WTC11 (cell line): ENCODE data around the gene INPP5E.
A peak's percentile ranks its signal among the peaks of the same experiment; 100 is the strongest.

Experiments used
- CBFB ChIP-seq: sonication (generic); formaldehyde crosslinking; IDR thresholded peaks from 2 replicates; pipeline ENCODE4 v1.8.1; 2022; ENCODE audit warnings: mild to moderate bottlenecking, low read depth, missing genetic modification reagents
- CREB1 ChIP-seq: sonication (generic); formaldehyde crosslinking; IDR thresholded peaks from 2 replicates; pipeline ENCODE4 v1.8.0; 2023; ENCODE audit warnings: mild to moderate bottlenecking, missing genetic modification reagents
- ELF4 ChIP-seq: sonication (generic); formaldehyde crosslinking; IDR thresholded peaks from 2 replicates; pipeline ENCODE4 v1.8.1; 2022; ENCODE audit warnings: low read depth, mild to moderate bottlenecking, moderate library complexity, missing genetic modification reagents
- HMGXB4 ChIP-seq: sonication (generic); formaldehyde crosslinking; IDR thresholded peaks from 2 replicates; pipeline ENCODE4 v1.8.1; 2023; ENCODE audit warnings: mild to moderate bottlenecking, moderate library complexity, missing genetic modification reagents
- MXD4 ChIP-seq: fragments of 250-450 bp; sonication (Bioruptor Pico); IDR thresholded peaks from 2 replicates; pipeline ENCODE4 v1.8.0; 2021; ENCODE audit warnings: mild to moderate bottlenecking, moderate library complexity, borderline replicate concordance
- MYBL2 ChIP-seq: sonication (generic); formaldehyde crosslinking; IDR thresholded peaks from 2 replicates; pipeline ENCODE4 v1.8.1; 2023; ENCODE audit warnings: mild to moderate bottlenecking, moderate library complexity, missing genetic modification reagents
- NFYB ChIP-seq: sonication (generic); formaldehyde crosslinking; conservative IDR thresholded peaks from 2 replicates; pipeline ENCODE4 v1.8.0; 2022; ENCODE audit warnings: low read depth, missing genetic modification reagents
- RELA ChIP-seq: sonication (generic); formaldehyde crosslinking; IDR thresholded peaks from 2 replicates; pipeline ENCODE4 v1.8.1; 2022; ENCODE audit warnings: missing genetic modification reagents, mild to moderate bottlenecking, borderline replicate concordance
- TCF7 ChIP-seq: sonication (generic); formaldehyde crosslinking; IDR thresholded peaks from 2 replicates; pipeline ENCODE4 v1.8.0; 2022; ENCODE audit warnings: mild to moderate bottlenecking, low read depth, missing genetic modification reagents, moderate library complexity
- ZBTB21 ChIP-seq: sonication (generic); formaldehyde crosslinking; IDR thresholded peaks from 2 replicates; pipeline ENCODE4 v1.8.1; 2023; ENCODE audit warnings: mild to moderate bottlenecking, missing genetic modification reagents, borderline replicate concordance
- ZNF232 ChIP-seq: sonication (generic); formaldehyde crosslinking; IDR thresholded peaks from 2 replicates; pipeline ENCODE4 v1.8.0; 2022; ENCODE audit warnings: mild to moderate bottlenecking, missing genetic modification reagents
- TF ChIP-seq, protein P1 (sequence below): fragments of 200-600 bp; IDR thresholded peaks from 2 replicates; pipeline ENCODE4 v1.8.0; 2022; ENCODE audit warnings: antibody characterized with exemption
- TF ChIP-seq, protein P2 (sequence below): sonication (generic); formaldehyde crosslinking; IDR thresholded peaks from 2 replicates; pipeline ENCODE4 v1.8.1; 2023; ENCODE audit warnings: mild to moderate bottlenecking, missing genetic modification reagents, moderate library complexity

DNA sequence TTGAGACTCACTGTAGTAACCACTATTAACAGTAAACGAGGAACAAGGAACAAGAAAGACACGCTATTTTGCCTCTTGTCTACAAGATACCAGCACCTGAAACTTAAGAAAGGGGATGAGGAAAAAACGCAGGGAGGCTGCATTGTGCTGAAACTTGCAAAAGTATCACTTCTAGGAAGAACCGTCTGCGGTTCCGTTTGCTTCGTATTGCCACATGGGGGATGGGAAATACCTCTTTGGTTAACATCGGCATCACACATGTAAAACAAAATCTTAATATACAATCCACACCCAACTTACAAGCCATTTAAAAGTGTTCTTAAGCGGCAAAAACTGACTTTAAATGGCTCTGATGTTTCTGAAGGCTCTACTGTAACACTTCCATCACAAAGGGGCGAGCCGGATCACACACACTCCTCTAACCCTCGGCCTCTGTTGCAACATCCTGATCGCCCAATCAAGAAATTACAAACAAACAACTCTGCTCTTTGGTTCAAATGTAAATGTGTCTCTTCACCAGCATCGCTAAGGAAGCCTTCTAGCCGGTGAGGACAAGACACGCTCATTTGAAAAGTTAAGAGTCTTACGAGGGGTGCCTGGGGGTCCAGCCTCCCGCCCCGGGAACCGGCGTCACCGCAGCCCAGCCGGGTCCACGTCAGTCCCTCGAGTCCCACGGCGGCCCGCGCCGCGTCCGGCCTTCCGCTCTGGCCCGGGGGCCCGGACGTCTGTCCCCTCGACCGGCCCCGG is 42.6 kb upstream of the INPP5E start:
- no peak for TF ChIP-seq MXD4
- TF ChIP-seq HMGXB4 (CRISPR knock-in tag): no peak
- TF ChIP-seq, protein P1, sequence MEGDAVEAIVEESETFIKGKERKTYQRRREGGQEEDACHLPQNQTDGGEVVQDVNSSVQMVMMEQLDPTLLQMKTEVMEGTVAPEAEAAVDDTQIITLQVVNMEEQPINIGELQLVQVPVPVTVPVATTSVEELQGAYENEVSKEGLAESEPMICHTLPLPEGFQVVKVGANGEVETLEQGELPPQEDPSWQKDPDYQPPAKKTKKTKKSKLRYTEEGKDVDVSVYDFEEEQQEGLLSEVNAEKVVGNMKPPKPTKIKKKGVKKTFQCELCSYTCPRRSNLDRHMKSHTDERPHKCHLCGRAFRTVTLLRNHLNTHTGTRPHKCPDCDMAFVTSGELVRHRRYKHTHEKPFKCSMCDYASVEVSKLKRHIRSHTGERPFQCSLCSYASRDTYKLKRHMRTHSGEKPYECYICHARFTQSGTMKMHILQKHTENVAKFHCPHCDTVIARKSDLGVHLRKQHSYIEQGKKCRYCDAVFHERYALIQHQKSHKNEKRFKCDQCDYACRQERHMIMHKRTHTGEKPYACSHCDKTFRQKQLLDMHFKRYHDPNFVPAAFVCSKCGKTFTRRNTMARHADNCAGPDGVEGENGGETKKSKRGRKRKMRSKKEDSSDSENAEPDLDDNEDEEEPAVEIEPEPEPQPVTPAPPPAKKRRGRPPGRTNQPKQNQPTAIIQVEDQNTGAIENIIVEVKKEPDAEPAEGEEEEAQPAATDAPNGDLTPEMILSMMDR: no peak
- TF ChIP-seq, protein P2, sequence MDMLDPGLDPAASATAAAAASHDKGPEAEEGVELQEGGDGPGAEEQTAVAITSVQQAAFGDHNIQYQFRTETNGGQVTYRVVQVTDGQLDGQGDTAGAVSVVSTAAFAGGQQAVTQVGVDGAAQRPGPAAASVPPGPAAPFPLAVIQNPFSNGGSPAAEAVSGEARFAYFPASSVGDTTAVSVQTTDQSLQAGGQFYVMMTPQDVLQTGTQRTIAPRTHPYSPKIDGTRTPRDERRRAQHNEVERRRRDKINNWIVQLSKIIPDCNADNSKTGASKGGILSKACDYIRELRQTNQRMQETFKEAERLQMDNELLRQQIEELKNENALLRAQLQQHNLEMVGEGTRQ: no peak
- no peak for TF ChIP-seq ZBTB21
- no peak for TF ChIP-seq ZNF232 (CRISPR knock-in tag)
- TF ChIP-seq CREB1 (CRISPR knock-in tag): no peak
- no peak for TF ChIP-seq NFYB (CRISPR knock-in tag)
- no peak for TF ChIP-seq ELF4 (CRISPR knock-in tag)
- 0 out of 2 replicates have a peak, but pooled peaks have one; percentile 34 for TF ChIP-seq RELA (CRISPR knock-in tag)
- TF ChIP-seq TCF7 (CRISPR knock-in tag): no peak
- no peak for TF ChIP-seq CBFB (CRISPR knock-in tag)
- no peak for TF ChIP-seq MYBL2 (CRISPR knock-in tag)
